ENCODE results near the gene UNC13B. TPM values are rescaled to one million over a fixed set of nuclear protein-coding genes. Genes with fewer than 3 reads are reported as not detected.
A peak's percentile ranks its signal among the peaks of the same experiment; 100 is the strongest.

The UNC13B gene
- polyA plus RNA-seq, 1 experiment: 12.5 TPM

- Histone ChIP-seq H3K27ac (ENCODE audit: low read depth, low read length) (peak within 1 kb of the TSS; percentile 91), H3K4me3 (ENCODE audit: low read depth, low read length) (peak within 1 kb of the TSS; percentile 98), H3K9me3 (ENCODE audit: control insufficient read depth, insufficient read depth, low read length) (no peaks in the 10 kb centered on the region), H3K27me3 (ENCODE audit: control insufficient read depth, insufficient read depth, low read length) (no peaks in the 10 kb centered on the region)
- POLR2A ChIA-PET: interaction anchor here (0.6 to 1.5 kb wide), 10 partner anchors 13 to 445 kb away, joined by 3 to 7 read pairs (median 3); partner anchors contain the start of genes RUSC2, STOML2, UNC13B and VCP
- CTCF ChIA-PET: interaction anchor here (0.6 to 5.0 kb wide), 16 partner anchors 13 to 438 kb away, joined by 3 to 58 read pairs (median 5); partner anchors contain the start of genes UNC13B and VCP
- DNase-seq (ENCODE audit: low read depth, low spot score): peak; percentile 86
- TF ChIP-seq CTCF (IDR thresholded peaks at IDR 0.05; ENCODE audit: low read depth, low read length): no peak
These were observed 45.9 kb upstream of the UNC13B start, which contains the start of gene ATOSB for GRCh38 chr9:35115680-35116538. ATOSB (minus strand) TSS chr9:35115862; CDS start chr9:35108274, 7,588 bp downstream.

- no peaks in the 10 kb centered on the region for H3K27me3 ChIP-seq (ENCODE audit: control insufficient read depth, insufficient read depth, low read length)
- DNase-seq (ENCODE audit: low read depth, low spot score): no peak
- ChIA-PET POLR2A (interaction anchor here (0.7 to 1.5 kb wide), 5 partner anchors 13 to 437 kb away, joined by 3 to 5 read pairs (median 3); partner anchors contain the start of genes STOML2 and UNC13B), CTCF (interaction anchor here (0.6 to 5.0 kb wide), 18 partner anchors 13 to 437 kb away, joined by 3 to 58 read pairs (median 4); partner anchors contain the start of gene UNC13B)
- H3K4me3 ChIP-seq (ENCODE audit: low read depth, low read length): peak overlapping the region; percentile 98
- TF ChIP-seq CTCF (IDR thresholded peaks at IDR 0.05; ENCODE audit: low read depth, low read length): no peak
- peak overlapping the region; percentile 61 for H3K27ac ChIP-seq (ENCODE audit: low read depth, low read length)
- no peaks in the 10 kb centered on the region for H3K9me3 ChIP-seq (ENCODE audit: control insufficient read depth, insufficient read depth, low read length)
These were observed 45.3 kb upstream of the UNC13B start for GRCh38 chr9:35116539-35116897.

GRCh38 chr9:35116898-35117551, 44.8 kb upstream of the UNC13B start:
- Histone ChIP-seq H3K27me3 (ENCODE audit: control insufficient read depth, insufficient read depth, low read length) (no peaks in the 10 kb centered on the region), H3K27ac (ENCODE audit: low read depth, low read length) (no peak overlapping the region), H3K4me3 (ENCODE audit: low read depth, low read length) (peak overlapping the region; percentile 98), H3K9me3 (ENCODE audit: control insufficient read depth, insufficient read depth, low read length) (no peaks in the 10 kb centered on the region)
- TF ChIP-seq CTCF (IDR thresholded peaks at IDR 0.05; ENCODE audit: low read depth, low read length): peak; percentile 95
- POLR2A ChIA-PET: interaction anchor here (0.7 to 1.5 kb wide), 3 partner anchors 14 to 437 kb away, joined by 3 to 5 read pairs (median 3); partner anchors contain the start of genes STOML2 and UNC13B
- CTCF ChIA-PET: interaction anchor here (0.6 to 5.0 kb wide), 21 partner anchors 13 to 437 kb away, joined by 3 to 58 read pairs (median 4); partner anchors contain the start of genes PIGO and UNC13B
- peak; percentile 84 for DNase-seq (ENCODE audit: low read depth, low spot score)

GRCh38 chr9:35134920-35135319, 26.9 kb upstream of the UNC13B start:
- H3K27ac ChIP-seq (ENCODE audit: low read depth, low read length): no peak overlapping the region
- peaks cover 4% of the 10 kb centered on the region for H3K27me3 ChIP-seq (ENCODE audit: control insufficient read depth, insufficient read depth, low read length)
- ChIA-PET CTCF (interaction anchor here (1.4 kb wide), 1 partner anchor 125 kb away, joined by 3 read pairs; no protein-coding TSS in a partner anchor), POLR2A (no interaction called here)
- peaks cover 7% of the 10 kb centered on the region; the same call in 1 of the 2 replicates for H3K9me3 ChIP-seq (ENCODE audit: control insufficient read depth, insufficient read depth, low read length)
- no peak for DNase-seq (ENCODE audit: low read depth, low spot score)
- TF ChIP-seq CTCF (IDR thresholded peaks at IDR 0.05; ENCODE audit: low read depth, low read length): no peak
- H3K4me3 ChIP-seq (ENCODE audit: low read depth, low read length): no peak overlapping the region

Data from AG04450 (cell line).